Activated B cell treated with CpG ODN at 0.5 μM for 24 hours (primary cell): ENCODE data around the gene DEFB128. TPM values are rescaled to one million over a fixed set of nuclear protein-coding genes. Genes with fewer than 3 reads are reported as not detected.

ENCODE experiments used
- ATAC-seq: fragments of 200-7000 bp; cut with Tn5 transposase; one replicate; pipeline ENCODE4 v1.10.0; 2021; ENCODE audit warnings: low read depth, mild to moderate bottlenecking, moderate library complexity
- CTCF ChIA-PET: fragments of 350-600 bp; sonication (Branson Sonifier 250); formaldehyde crosslinking; loops from one replicate; lab custom pipeline; 2021; ENCODE audit warnings: antibody characterized with exemption; lab: Charles Lee
- POLR2A ChIA-PET: fragments of 350-600 bp; sonication (Branson Sonifier 250); formaldehyde crosslinking; loops from one replicate; lab custom pipeline; 2021; ENCODE audit warnings: antibody characterized with exemption; lab: Charles Lee
- DNase-seq: peaks from one replicate; pipeline ENCODE4 v3.0.0; 2022
- H3K27ac Mint-ChIP-seq: one replicate; pipeline ENCODE4 v1.8.0; 2020; ENCODE audit warnings: mixed read lengths
- H3K27me3 Mint-ChIP-seq: one replicate; pipeline ENCODE4 v1.8.0; 2021; ENCODE audit warnings: mixed read lengths
- H3K36me3 Mint-ChIP-seq: one replicate; pipeline ENCODE4 v1.8.0; 2021; ENCODE audit warnings: low read depth, mixed read lengths
- H3K4me1 Mint-ChIP-seq: one replicate; pipeline ENCODE4 v1.8.0; 2021; ENCODE audit warnings: mixed read lengths
- H3K4me3 Mint-ChIP-seq: one replicate; pipeline ENCODE4 v1.8.0; 2020; ENCODE audit warnings: mild to moderate bottlenecking, mixed read lengths
- H3K9me3 Mint-ChIP-seq: one replicate; pipeline ENCODE4 v1.8.0; 2020; ENCODE audit warnings: mixed read lengths
- intact Hi-C: fragments of 100-400 bp; cut with micrococcal nuclease; formaldehyde crosslinking; loops from one replicate; pipeline ENCODE4 v1.15.1; 2024
- total RNA-seq: library from RNA; stranded (reverse); gene quantifications from 2 replicates; pipeline ENCODE4 v1.2.3, GENCODE V29; 2022
- TF ChIP-seq, protein P1 (sequence below): fragments of 200-600 bp; IDR thresholded peaks from one replicate; pipeline ENCODE4 v1.8.0; 2022; ENCODE audit warnings: antibody characterized with exemption, mild to moderate bottlenecking

DEFB128 gene
- total RNA-seq, 1 donor from 2014 or later: not detected

- Mint-ChIP-seq H3K36me3 (no peaks in the 10 kb centered on the region), H3K4me3 (no peak overlapping the region), H3K27me3 (peaks cover 12% of the 10 kb centered on the region), H3K4me1 (no peaks in the 10 kb centered on the region), H3K27ac (no peak overlapping the region), H3K9me3 (no peaks in the 10 kb centered on the region)
- intact Hi-C loops: no loop called here
- TF ChIP-seq, protein P1, sequence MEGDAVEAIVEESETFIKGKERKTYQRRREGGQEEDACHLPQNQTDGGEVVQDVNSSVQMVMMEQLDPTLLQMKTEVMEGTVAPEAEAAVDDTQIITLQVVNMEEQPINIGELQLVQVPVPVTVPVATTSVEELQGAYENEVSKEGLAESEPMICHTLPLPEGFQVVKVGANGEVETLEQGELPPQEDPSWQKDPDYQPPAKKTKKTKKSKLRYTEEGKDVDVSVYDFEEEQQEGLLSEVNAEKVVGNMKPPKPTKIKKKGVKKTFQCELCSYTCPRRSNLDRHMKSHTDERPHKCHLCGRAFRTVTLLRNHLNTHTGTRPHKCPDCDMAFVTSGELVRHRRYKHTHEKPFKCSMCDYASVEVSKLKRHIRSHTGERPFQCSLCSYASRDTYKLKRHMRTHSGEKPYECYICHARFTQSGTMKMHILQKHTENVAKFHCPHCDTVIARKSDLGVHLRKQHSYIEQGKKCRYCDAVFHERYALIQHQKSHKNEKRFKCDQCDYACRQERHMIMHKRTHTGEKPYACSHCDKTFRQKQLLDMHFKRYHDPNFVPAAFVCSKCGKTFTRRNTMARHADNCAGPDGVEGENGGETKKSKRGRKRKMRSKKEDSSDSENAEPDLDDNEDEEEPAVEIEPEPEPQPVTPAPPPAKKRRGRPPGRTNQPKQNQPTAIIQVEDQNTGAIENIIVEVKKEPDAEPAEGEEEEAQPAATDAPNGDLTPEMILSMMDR: no peak
- POLR2A ChIA-PET: no interaction called here
- CTCF ChIA-PET: no interaction called here
- DNase-seq (no peak), ATAC-seq (no peak)
These were observed 24.9 kb downstream of the DEFB128 start for GRCh38 chr20:164618-165017.

- no peak within 1 kb of the TSS for H3K27ac Mint-ChIP-seq
- ATAC-seq (no peak), DNase-seq (no peak)
- no peaks in the 10 kb centered on the region for H3K9me3 Mint-ChIP-seq
- intact Hi-C loops: no loop called here
- peaks cover 31% of the 10 kb centered on the region for H3K27me3 Mint-ChIP-seq
- no peak within 1 kb of the TSS for H3K4me3 Mint-ChIP-seq
- POLR2A ChIA-PET: no interaction called here
- CTCF ChIA-PET: no interaction called here
- no peaks in the 10 kb centered on the region for H3K36me3 Mint-ChIP-seq
- TF ChIP-seq, protein P1: no peak
- no peaks in the 10 kb centered on the region for H3K4me1 Mint-ChIP-seq
These were observed 32.4 kb downstream of the DEFB128 start, which contains the start of gene DEFB127 for GRCh38 chr20:157154-157553. TSS of gene DEFB127 (plus strand) at chr20:157454. CDS start at chr20:157545, 91 bp downstream.

DNA sequence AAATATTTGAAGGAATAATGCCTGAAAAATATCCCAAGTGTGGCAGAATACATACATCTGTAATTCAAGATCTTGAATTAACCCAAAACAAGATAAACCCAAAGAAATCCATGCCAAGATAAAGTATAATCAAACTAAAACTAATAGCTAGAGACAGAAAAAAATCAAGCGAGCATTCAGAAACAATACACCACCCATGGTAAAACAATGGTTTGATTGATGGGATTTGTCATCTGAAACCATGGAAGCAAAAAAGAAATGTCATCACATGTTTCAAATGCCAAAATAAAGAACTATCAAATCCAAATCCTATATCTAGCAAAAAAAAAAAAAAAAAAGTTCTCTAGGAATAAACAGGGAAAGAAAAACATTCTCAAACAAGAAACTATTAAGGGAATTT, 37.4 kb downstream of the DEFB128 start:
- Mint-ChIP-seq H3K27ac (no peak overlapping the region), H3K4me3 (no peak overlapping the region), H3K36me3 (no peaks in the 10 kb centered on the region), H3K4me1 (no peaks in the 10 kb centered on the region), H3K9me3 (no peaks in the 10 kb centered on the region), H3K27me3 (peaks cover 25% of the 10 kb centered on the region)
- ChIA-PET CTCF (no interaction called here), POLR2A (no interaction called here)
- TF ChIP-seq, protein P1: no peak
- ATAC-seq (no peak), DNase-seq (no peak)
- intact Hi-C loops: no loop called here

- TF ChIP-seq, protein P1: no peak
- intact Hi-C loops: no loop called here
- no peaks in the 10 kb centered on the region for H3K36me3 Mint-ChIP-seq
- DNase-seq: no peak
- H3K4me3 Mint-ChIP-seq: no peak overlapping the region
- no peaks in the 10 kb centered on the region for H3K9me3 Mint-ChIP-seq
- ChIA-PET CTCF (no interaction called here), POLR2A (no interaction called here)
- no peak overlapping the region for H3K27ac Mint-ChIP-seq
- peaks cover 34% of the 10 kb centered on the region for H3K27me3 Mint-ChIP-seq
- H3K4me1 Mint-ChIP-seq: no peaks in the 10 kb centered on the region
- no peak for ATAC-seq
These were observed 43.6 kb downstream of the DEFB128 start for GRCh38 chr20:145877-146276.

GRCh38 chr20:142290-142689, 47.2 kb downstream of the DEFB128 start, which contains the start of gene DEFB126:
TSS of gene DEFB126 (plus strand) at chr20:142590. CDS start at chr20:142629, 39 bp downstream.
- H3K27ac Mint-ChIP-seq: no peak within 1 kb of the TSS
- ATAC-seq: no peak
- H3K27me3 Mint-ChIP-seq: peaks cover 34% of the 10 kb centered on the region
- H3K9me3 Mint-ChIP-seq: peaks cover 6% of the 10 kb centered on the region
- DNase-seq: no peak
- CTCF ChIA-PET: no interaction called here
- no peaks in the 10 kb centered on the region for H3K4me1 Mint-ChIP-seq
- TF ChIP-seq, protein P1: no peak
- intact Hi-C loops: no loop called here
- no peak within 1 kb of the TSS for H3K4me3 Mint-ChIP-seq
- no peaks in the 10 kb centered on the region for H3K36me3 Mint-ChIP-seq
- POLR2A ChIA-PET: no interaction called here

Other genes starting within 250 kb of the DEFB128 start
- gene DEFB125, start 102.0 kb downstream of the DEFB128 start, total RNA-seq: not detected in 2 replicates
- not detected in 2 replicates for gene DEFB126, start 47.1 kb downstream of the DEFB128 start, total RNA-seq
- gene DEFB127, start 32.3 kb downstream of the DEFB128 start, total RNA-seq: not detected in 2 replicates
- not detected in 2 replicates for gene DEFB129, start 37.5 kb upstream of the DEFB128 start, total RNA-seq
- not detected in 2 replicates for gene DEFB132, start 68.0 kb upstream of the DEFB128 start, total RNA-seq
- 5.3 and 5.5 TPM in 2 replicates for gene C20orf96, start 101.0 kb upstream of the DEFB128 start, total RNA-seq
- gene ZCCHC3, start 107.9 kb upstream of the DEFB128 start, total RNA-seq: 25.9 and 28.1 TPM in 2 replicates
- gene SOX12, start 135.8 kb upstream of the DEFB128 start, total RNA-seq: 6.1 and 6.2 TPM in 2 replicates
- gene NRSN2, start 157.4 kb upstream of the DEFB128 start, total RNA-seq: 7.6 and 12.8 TPM in 2 replicates
- gene TRIB3, start 191.0 kb upstream of the DEFB128 start, total RNA-seq: 13.3 and 14.0 TPM in 2 replicates
- gene RBCK1, start 218.6 kb upstream of the DEFB128 start, total RNA-seq: 92.7 and 100 TPM in 2 replicates